ENCODE data around the gene GORAB.

- TF ChIP-seq ZBTB21 (CRISPR knock-in tag; IDR thresholded peaks at IDR 0.05) (no peak), RELA (CRISPR knock-in tag; IDR thresholded peaks at IDR 0.05) (no peak), JUND (CRISPR knock-in tag; IDR thresholded peaks at IDR 0.05) (no peak), BATF2 (CRISPR knock-in tag; IDR thresholded peaks at IDR 0.05) (no peak)
- TF ChIP-seq, protein P1, sequence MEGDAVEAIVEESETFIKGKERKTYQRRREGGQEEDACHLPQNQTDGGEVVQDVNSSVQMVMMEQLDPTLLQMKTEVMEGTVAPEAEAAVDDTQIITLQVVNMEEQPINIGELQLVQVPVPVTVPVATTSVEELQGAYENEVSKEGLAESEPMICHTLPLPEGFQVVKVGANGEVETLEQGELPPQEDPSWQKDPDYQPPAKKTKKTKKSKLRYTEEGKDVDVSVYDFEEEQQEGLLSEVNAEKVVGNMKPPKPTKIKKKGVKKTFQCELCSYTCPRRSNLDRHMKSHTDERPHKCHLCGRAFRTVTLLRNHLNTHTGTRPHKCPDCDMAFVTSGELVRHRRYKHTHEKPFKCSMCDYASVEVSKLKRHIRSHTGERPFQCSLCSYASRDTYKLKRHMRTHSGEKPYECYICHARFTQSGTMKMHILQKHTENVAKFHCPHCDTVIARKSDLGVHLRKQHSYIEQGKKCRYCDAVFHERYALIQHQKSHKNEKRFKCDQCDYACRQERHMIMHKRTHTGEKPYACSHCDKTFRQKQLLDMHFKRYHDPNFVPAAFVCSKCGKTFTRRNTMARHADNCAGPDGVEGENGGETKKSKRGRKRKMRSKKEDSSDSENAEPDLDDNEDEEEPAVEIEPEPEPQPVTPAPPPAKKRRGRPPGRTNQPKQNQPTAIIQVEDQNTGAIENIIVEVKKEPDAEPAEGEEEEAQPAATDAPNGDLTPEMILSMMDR (CRISPR knock-in tag; IDR thresholded peaks at IDR 0.05) = no peak
These were observed 48.9 kb upstream of the GORAB start for GRCh38 chr1:170483051-170483450.

Data from HepG2 (cell line).